ENCODE data around the gene PYGL. TPM values are rescaled to one million over a fixed set of nuclear protein-coding genes. Genes with fewer than 3 reads are reported as not detected.
A peak's percentile ranks its signal among the peaks of the same experiment; 100 is the strongest.

Gene PYGL
- total and polyA plus RNA-seq, 10 of the 15 experiments (the other 5 are each of a cell fraction or from before 2014, with no cell fraction given) = 0.05 to 1.4 (median 0.79) TPM

- TF ChIP-seq BCL11A (IDR thresholded peaks at IDR 0.05; ENCODE audit: low read depth, low read length) (peak; percentile 93), LARP7 (IDR thresholded peaks at IDR 0.05) (no peak), PAX5 (IDR thresholded peaks at IDR 0.05; ENCODE audit: borderline replicate concordance, low read depth, low read length) (peak; percentile 85; the same call in 1 of the 2 replicates), CBX5 (IDR thresholded peaks at IDR 0.05; ENCODE audit: low read depth) (0 out of 2 replicates have a peak, but pooled peaks have one; percentile 65), PAX8 (IDR thresholded peaks at IDR 0.05) (no peak), NR2F1 (conservative IDR thresholded peaks at IDR 0.05) (peak; percentile 97)
These were observed 68.8 kb downstream of the PYGL start (continued) for GRCh38 chr14:50875359-50876070.

- 0 out of 3 replicates have a peak, but pooled peaks have one; percentile 5 for ATAC-seq
- no peak for FAIRE-seq
- in situ Hi-C loops (cut with MboI) = loop anchor here (25.0 kb wide), 1 partner anchor 262 kb away; no protein-coding TSS in a partner anchor
- Histone ChIP-seq H3K27ac (ENCODE audit: control insufficient read depth, insufficient read depth) (no peak overlapping the region), H3K4me3 (no peak overlapping the region), H3K27me3 (replicated peaks in 1 of 2; ENCODE audit: control insufficient read depth in 2 of 2, insufficient read depth in 2 of 2, low read length in 1 of 2) (peaks cover 4 to 15% of the 10 kb centered on the region in 2 experiments), H3K4me1 (ENCODE audit: control insufficient read depth, insufficient read depth, low read length) (peaks cover 11% of the 10 kb centered on the region), H3K36me3 (ENCODE audit: control insufficient read depth in 2 of 2, insufficient read depth in 2 of 2, low read length in 1 of 2) (no peaks in the 10 kb centered on the region), H3K9me3 (replicated peaks; ENCODE audit: control insufficient read depth, insufficient read depth, low read length) (no peaks in the 10 kb centered on the region), H3K4me2 (ENCODE audit: control insufficient read depth, insufficient read depth) (0 out of 2 replicates have a peak overlapping the region, but pooled peaks have one; percentile 12), H3K79me2 (ENCODE audit: control insufficient read depth, insufficient read depth, low read length) (no peaks in the 10 kb centered on the region), H2AFZ (ENCODE audit: control insufficient read depth, low read depth, low read length) (no peak overlapping the region), H4K20me1 (ENCODE audit: control insufficient read depth, insufficient read depth) (no peaks in the 10 kb centered on the region; the same call in 1 of the 2 replicates), H3K9ac (ENCODE audit: control insufficient read depth, insufficient read depth, low read length) (no peak overlapping the region)
- ChIA-PET RAD21 (ENCODE audit: unreplicated experiment) (interaction anchor here (1.2 to 2.2 kb wide), 6 partner anchors 15 to 101 kb away, joined by 3 to 21 read pairs (median 4); no protein-coding TSS in a partner anchor), SMC1A (ENCODE audit: uncharacterized antibody, unreplicated experiment) (interaction anchor here (0.7 to 2.3 kb wide), 8 partner anchors 9 to 244 kb away, joined by 3 to 21 read pairs (median 5); no protein-coding TSS in a partner anchor), CTCF (interaction anchor here (1.2 to 2.0 kb wide), 6 partner anchors 10 to 164 kb away, joined by 3 to 13 read pairs (median 4); no protein-coding TSS in a partner anchor), POLR2A (interaction anchor here (1.2 kb wide), 1 partner anchor 14 kb away, joined by 4 read pairs; no protein-coding TSS in a partner anchor)
- intact Hi-C loops (cut with micrococcal nuclease; ENCODE audit: unreplicated experiment) = loop anchor here (10.0 kb wide), 1 partner anchor 350 kb away; no protein-coding TSS in a partner anchor
- BruUV-seq (replicated peaks) = no TSS peak
- WGBS (ENCODE audit: insufficient coverage, insufficient replicate concordance, low lambda C conversion rate, missing lambda C conversion rate) = 17% methylated on average over 2 of the region's 2 CpGs
- DNase-seq (ENCODE audit: low read depth, low spot score) = no peak
- TF ChIP-seq TBL1XR1 (IDR thresholded peaks at IDR 0.05; ENCODE audit: low read depth, low read length) (no peak), MEF2A (IDR thresholded peaks at IDR 0.05; ENCODE audit: insufficient read depth, low read depth, low read length) (no peak), CBX3 (IDR thresholded peaks at IDR 0.05; ENCODE audit: borderline replicate concordance, low read depth) (no peak), ZNF207 (IDR thresholded peaks at IDR 0.05; ENCODE audit: borderline replicate concordance) (no peak), STAT1 (conservative IDR thresholded peaks at IDR 0.05) (no peak), BHLHE40 (IDR thresholded peaks at IDR 0.05; ENCODE audit: borderline replicate concordance in 1 of 2, low read depth in 2 of 2, low read length in 1 of 2) (no peak), MXI1 (IDR thresholded peaks at IDR 0.05; ENCODE audit: low read depth, low read length) (no peak), PAX8 (IDR thresholded peaks at IDR 0.05) (no peak), MEF2B (IDR thresholded peaks at IDR 0.05; ENCODE audit: partially characterized antibody, poor library complexity, severe bottlenecking) (no peak)
- TF ChIP-seq, protein P1, sequence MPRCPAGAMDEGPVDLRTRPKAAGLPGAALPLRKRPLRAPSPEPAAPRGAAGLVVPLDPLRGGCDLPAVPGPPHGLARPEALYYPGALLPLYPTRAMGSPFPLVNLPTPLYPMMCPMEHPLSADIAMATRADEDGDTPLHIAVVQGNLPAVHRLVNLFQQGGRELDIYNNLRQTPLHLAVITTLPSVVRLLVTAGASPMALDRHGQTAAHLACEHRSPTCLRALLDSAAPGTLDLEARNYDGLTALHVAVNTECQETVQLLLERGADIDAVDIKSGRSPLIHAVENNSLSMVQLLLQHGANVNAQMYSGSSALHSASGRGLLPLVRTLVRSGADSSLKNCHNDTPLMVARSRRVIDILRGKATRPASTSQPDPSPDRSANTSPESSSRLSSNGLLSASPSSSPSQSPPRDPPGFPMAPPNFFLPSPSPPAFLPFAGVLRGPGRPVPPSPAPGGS (IDR thresholded peaks at IDR 0.05; ENCODE audit: borderline replicate concordance, insufficient read depth, low read depth, low read length, poor library complexity, severe bottlenecking) = no peak
- TF ChIP-seq, protein P2, sequence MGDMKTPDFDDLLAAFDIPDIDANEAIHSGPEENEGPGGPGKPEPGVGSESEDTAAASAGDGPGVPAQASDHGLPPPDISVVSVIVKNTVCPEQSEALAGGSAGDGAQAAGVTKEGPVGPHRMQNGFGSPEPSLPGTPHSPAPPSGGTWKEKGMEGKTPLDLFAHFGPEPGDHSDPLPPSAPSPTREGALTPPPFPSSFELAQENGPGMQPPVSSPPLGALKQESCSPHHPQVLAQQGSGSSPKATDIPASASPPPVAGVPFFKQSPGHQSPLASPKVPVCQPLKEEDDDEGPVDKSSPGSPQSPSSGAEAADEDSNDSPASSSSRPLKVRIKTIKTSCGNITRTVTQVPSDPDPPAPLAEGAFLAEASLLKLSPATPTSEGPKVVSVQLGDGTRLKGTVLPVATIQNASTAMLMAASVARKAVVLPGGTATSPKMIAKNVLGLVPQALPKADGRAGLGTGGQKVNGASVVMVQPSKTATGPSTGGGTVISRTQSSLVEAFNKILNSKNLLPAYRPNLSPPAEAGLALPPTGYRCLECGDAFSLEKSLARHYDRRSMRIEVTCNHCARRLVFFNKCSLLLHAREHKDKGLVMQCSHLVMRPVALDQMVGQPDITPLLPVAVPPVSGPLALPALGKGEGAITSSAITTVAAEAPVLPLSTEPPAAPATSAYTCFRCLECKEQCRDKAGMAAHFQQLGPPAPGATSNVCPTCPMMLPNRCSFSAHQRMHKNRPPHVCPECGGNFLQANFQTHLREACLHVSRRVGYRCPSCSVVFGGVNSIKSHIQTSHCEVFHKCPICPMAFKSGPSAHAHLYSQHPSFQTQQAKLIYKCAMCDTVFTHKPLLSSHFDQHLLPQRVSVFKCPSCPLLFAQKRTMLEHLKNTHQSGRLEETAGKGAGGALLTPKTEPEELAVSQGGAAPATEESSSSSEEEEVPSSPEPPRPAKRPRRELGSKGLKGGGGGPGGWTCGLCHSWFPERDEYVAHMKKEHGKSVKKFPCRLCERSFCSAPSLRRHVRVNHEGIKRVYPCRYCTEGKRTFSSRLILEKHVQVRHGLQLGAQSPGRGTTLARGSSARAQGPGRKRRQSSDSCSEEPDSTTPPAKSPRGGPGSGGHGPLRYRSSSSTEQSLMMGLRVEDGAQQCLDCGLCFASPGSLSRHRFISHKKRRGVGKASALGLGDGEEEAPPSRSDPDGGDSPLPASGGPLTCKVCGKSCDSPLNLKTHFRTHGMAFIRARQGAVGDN (IDR thresholded peaks at IDR 0.05) = no peak
These were observed 69.5 kb downstream of the PYGL start for GRCh38 chr14:50874757-50875156.
